Activated CD4-positive, CD25-positive, alpha-beta regulatory T cell treated with anti-CD3 and anti-CD28 coated beads, Interleukin-2, amount 50 U/mL, for 16 hours (primary cell): ENCODE measurements around the gene CDT1.
A peak's percentile ranks its signal among the peaks of the same experiment; 100 is the strongest.

Source experiments
- DNase-seq: peaks from one replicate; pipeline ENCODE4 v3.0.0-alpha.2; 2020; ENCODE audit warnings: low read depth, low spot score

The CDT1 gene

DNA sequence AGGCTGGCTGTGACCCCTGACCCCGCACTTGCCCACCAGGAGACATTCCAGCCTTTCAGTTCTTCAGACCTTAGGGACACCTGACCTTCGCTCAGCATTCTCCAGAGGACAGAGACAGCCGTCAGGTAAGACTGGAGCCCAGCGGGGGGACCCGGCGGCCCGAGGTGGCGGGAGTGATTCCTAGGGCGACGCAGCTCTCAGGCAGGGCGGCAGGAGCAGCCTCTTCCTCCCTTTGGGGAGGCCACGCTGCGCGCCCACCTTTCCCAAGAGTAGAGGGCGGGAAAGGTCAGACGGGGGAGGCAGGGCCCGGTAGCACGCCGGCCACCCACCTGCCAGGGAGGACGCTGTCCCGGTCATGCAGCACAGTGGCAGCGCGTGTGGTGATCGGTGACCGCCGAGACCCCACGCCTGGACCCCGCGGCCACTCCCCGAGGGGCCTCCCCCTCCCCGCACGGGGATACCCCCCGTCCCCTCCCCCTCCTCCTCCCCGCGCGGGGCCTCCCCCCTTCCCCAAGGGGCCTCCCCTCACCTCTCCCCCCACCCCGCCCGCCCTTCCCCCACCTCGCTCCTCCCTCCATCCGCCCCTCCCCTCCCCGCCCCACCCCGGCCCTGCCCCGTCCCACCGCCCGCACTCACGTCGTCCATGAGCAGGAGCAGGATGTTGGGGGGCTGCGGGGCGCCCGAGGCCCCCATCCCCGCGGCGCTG lies 52.7 kb downstream of the CDT1 start:
- no peak for DNase-seq

DNA sequence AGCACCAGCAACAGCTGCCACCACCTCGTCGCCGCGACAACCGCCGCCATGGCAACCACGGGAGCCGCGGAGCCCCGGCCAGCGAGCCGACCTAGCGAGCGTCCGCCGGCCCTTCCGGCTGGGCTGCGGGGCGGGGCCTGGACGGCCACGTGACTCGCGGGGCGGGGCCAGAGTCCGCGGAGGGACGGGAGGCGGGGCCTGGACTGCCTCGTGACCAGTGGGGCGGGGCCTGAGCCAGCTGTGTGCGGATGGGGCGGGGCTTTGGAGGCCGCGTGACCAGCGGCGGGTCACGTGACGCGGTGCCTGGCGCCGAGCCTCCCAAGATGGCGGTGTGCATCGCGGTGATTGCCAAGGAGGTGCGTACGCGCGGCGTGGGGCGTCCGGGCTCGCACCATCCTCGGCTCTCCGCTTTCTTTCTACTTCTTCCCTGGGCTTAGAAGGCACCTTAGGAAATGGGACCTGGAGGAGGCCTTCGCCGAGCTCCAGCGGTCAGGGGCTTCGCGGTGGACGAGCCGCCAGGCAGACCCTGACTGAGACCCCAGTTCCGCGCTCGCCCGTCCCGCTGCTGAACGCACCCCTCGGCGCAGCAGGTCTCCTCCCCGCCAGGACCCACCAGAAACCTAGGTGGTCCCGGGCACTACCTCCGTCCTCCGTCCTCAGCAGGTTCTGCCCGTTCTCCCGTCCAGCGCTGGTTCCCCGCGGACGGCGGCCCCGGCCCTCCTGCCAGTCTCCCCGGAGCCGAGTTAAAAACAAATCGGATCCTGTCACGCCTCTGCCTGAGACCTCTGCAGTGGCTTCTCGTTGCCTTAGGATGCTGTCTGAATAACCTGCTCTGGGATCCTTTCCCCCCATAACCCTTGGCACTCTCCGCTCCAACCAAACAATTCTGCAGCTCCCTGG lies 53.5 kb downstream of the CDT1 start, which contains the start of the genes GALNS and TRAPPC2L:
GALNS (minus strand) TSS at position 120 of the 900 bp plus-strand sequence; CDS start at position 50, 70 bp downstream.
TRAPPC2L (plus strand) TSS at position 300 of the 900 bp plus-strand sequence; CDS start at position 324, 24 bp downstream.
- peak; percentile 96 for DNase-seq

DNA sequence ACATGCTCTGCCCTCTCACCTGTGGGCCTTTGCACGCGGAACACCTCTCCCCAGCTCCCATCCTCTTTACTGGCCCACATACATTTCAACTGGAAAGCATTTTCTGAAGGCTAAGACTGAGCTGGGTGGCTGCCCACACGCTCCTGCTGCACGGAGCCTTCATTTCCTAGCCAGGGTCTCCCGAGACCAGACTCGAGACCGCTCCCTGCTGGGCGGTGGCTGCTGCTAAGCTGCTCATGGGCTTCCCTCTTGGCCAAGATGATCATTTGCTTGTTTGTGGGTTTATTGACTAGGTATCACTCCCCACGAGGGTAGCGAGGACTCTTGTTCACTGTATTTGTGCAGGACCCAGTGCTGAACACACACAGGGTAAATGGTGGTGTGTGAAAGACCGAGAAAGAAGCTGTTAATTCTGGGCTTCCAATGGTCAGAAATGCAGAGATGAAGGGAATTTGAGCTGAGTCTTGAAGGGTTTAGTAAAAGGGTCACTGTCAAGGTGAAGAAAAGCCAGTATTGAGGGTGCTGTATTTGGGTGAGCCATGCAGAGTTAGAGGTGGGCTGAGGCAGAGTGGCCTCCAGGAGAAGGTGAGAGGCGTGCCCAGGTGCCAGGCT lies 54.2 kb downstream of the CDT1 start:
- DNase-seq, result peak; percentile 40
